GM21447 (cell line): Measurements from ENCODE around the gene TAF11L14.
"Not testable (repeated sequence)": the region's sequence is repeated elsewhere in the genome, so short reads cannot be mapped to it uniquely, and the experiment has no call there.

Source experiments
- ATAC-seq: cut with Tn5 transposase; IDR thresholded peaks from one replicate; pipeline ENCODE4 v1.9.1; 2021; ENCODE audit not compliant: unreplicated experiment

TAF11L14 gene

GRCh38 chr5:17634160-17634559, at the start of gene TAF11L14:
TSS of gene TAF11L14 (plus strand) at chr5:17634460.
- no peak for ATAC-seq

DNA sequence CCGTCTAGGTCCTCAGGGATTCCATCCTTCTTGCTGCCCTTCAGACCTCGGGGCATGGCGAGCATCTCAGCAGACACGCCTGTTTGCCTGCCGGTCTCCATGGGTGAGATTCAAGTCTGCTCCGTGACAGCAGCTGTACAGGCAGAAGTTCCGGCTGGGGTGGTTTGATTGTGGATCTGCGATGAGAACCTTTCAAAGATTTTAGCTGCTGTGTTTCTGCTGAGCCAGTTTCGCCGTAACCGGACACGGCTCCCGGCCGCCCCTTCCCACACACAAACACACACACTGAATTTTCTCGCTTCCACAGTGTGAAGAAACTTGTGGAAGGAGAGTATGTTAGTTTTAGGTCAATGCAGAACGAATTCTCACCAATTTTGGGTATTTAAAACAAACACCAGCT, 48.6 kb upstream of the TAF11L14 start, which contains the start of gene TAF11L7:
Gene TAF11L7, minus strand, starts transcription at position 101 of the 400 bp plus-strand sequence.
- ATAC-seq, result not testable (repeated sequence)

- ATAC-seq, result not testable (repeated sequence)
Measured at GRCh38 chr5:17590860-17591259, 43.4 kb upstream of the TAF11L14 start, which contains the start of gene TAF11L8. TSS of gene TAF11L8 (minus strand) at chr5:17590960.

- ATAC-seq, result not testable (repeated sequence)
Measured at GRCh38 chr5:17594255-17594654, 40.0 kb upstream of the TAF11L14 start, which contains the start of gene TAF11L9. TSS of gene TAF11L9 (minus strand) at chr5:17594394.

GRCh38 chr5:17597728-17598127, 36.5 kb upstream of the TAF11L14 start, which contains the start of gene TAF11L10:
TSS of gene TAF11L10 (minus strand) at chr5:17597828.
- not testable (repeated sequence) for ATAC-seq

DNA sequence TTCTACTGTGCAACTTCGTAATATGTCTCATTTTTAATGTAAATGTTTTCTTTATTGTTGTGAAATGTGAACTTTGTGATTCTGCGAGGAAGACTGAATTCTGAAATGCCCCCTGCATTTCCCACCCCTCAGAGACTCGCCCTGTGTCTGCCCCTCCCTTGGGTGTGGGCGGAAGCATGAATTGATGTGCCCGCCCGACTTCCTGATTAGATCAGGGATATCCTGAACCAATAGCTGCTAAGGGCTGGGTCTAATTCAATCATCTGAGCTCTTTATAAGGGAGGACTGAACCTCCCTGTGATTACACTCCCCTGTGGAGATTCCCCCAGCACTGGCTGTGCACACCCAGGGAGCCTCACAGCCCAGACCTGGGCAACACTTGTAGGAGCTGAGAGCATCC, 30.4 kb upstream of the TAF11L14 start, which contains the start of gene TAF11L11:
Gene TAF11L11, plus strand, starts transcription at position 304 of the 400 bp plus-strand sequence.
- ATAC-seq, result not testable (repeated sequence)

DNA sequence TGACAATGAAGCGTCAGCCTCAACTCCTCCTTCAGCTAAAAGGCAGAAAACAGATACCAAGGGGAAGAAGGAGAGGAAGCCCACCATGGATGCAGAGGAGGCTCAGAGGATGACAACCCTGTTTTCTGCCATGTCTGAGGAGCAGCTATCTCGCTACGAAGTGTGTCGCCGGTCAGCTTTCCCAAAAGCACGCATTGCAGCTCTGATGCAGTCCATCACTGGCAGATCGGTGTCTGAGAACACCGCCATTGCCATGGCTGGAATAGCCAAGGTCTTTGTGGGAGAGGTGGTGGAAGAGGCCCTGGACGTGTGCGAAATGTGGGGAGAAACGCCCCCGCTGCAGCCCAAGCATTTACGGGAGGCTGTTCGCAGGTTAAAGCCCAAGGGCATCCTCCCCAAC, 29.3 kb upstream of the TAF11L14 start:
- ATAC-seq, result no peak

DNA sequence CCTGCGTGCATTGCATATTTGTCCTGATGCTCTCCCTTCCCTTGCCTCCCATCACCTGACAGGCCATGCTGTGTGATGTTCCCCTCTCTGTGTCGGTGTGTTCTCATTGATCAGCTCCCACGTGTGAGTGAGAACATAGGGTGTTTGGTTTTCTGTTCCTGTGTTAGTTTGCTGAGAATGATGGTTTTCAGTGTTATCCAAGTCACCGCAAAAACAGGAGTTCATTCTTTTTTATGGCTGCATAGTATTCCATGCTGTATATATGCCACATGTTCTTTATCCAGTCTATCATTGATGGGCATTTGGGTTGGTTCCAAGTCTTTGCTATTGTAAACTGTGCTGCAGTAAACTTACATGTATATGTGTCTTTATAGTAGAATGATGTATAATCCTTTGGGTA, 26.8 kb upstream of the TAF11L14 start:
- ATAC-seq, result not testable (repeated sequence)

DNA sequence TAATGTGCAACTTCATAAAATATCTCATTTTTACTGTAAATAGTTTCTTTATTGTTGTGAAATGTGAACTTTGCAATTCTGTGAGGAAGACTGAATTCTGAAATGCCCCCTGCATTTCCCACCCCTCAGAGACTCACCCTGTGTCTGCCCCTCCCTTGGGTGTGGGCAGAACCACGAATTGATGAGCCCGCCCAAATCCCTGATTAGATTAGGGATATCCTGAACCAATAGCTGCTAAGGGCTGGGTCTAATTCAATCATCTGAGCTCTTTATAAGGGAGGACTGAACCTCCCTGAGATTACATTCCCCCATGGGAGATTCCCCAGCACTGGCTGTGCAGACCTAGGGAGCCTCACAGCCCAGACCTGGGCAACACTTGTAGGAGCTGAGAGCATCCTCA, 24.2 kb upstream of the TAF11L14 start, which contains the start of gene TAF11L12:
Gene TAF11L12, plus strand, starts transcription at position 301 of the 400 bp plus-strand sequence.
- not testable (repeated sequence) for ATAC-seq

GRCh38 chr5:17614872-17615605, 19.2 kb upstream of the TAF11L14 start:
- ATAC-seq, result no peak

GRCh38 chr5:17619354-17619753, 14.9 kb upstream of the TAF11L14 start:
- no peak for ATAC-seq

GRCh38 chr5:17620627-17621026, 13.6 kb upstream of the TAF11L14 start:
- no peak for ATAC-seq

- no peak for ATAC-seq
Measured at GRCh38 chr5:17625686-17626085, 8.6 kb upstream of the TAF11L14 start.

- ATAC-seq, result not testable (repeated sequence)
Measured at GRCh38 chr5:17631788-17632187, 2.5 kb upstream of the TAF11L14 start, which contains the start of gene TAF11L13. TSS of gene TAF11L13 (plus strand) at chr5:17632088.

DNA sequence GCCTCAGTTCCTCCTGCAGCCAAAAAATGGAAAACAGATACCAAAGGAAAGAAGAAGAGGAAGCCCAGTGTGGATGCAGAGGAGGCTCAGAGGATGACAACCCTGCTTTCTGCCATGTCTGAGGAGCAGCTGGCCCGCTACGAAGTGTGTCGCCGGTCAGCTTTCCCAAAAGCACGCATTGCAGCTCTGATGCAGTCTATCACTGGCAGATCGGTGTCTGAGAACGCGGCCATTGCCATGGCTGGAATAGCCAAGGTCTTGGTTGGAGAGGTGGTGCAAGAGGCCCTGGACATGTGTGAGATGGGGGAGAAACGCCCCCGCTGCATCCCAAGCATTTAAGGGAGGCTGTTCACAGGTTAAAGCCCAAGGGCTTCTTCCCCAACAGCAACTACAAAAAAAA, 15.0 kb downstream of the TAF11L14 start:
- not testable (repeated sequence) for ATAC-seq

DNA sequence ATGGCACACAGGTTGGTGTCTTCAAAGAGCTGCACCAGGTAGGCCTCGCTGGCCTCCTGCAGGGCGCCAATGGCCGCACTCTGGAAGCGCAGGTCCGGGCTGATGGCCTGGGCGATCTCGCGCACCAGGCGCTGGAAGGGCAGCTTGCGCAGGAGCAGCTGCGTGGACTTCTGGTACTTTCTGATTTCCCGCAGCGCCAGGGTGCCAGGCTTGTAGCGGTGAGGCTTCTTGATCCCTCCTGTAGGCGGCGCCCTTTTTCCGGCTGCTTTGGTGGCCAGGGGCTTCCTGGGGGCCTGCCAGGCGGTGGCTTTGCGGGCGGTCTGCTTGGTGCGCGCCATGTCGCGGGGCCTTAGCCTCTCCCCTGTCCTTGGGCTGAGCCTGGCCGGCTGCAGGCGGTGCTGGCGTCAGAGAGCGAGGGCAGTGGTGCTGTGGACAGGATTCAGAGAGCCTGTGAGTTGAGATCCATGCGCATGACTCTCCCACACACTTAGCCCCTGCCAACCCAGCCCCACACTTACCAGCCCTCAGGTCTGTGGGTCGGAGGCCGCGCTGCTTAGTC, 21.0 kb downstream of the TAF11L14 start:
- ATAC-seq, result not testable (repeated sequence)

- ATAC-seq, result no peak
Measured at GRCh38 chr5:17655921-17656320, 21.7 kb downstream of the TAF11L14 start.

DNA sequence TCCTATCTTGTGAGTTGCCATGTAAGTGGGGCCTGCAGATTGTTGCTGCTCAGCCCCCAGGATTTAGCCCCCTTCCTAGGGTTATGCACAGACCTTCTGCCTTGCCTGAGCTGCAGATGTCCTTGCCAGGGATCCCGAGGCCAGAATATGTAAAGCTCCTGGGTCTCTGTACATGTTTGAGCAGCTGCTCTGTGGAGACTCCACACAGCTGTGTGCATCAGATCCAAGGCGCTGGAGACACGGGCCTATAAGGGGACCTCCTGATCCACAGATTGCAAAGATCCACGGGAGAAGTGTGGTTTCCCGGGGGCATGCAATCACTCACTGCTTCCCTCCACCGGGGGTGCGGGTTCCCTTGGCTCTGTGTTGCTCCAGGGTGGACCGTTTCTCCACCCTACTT, 28.9 kb downstream of the TAF11L14 start:
- no peak for ATAC-seq

DNA sequence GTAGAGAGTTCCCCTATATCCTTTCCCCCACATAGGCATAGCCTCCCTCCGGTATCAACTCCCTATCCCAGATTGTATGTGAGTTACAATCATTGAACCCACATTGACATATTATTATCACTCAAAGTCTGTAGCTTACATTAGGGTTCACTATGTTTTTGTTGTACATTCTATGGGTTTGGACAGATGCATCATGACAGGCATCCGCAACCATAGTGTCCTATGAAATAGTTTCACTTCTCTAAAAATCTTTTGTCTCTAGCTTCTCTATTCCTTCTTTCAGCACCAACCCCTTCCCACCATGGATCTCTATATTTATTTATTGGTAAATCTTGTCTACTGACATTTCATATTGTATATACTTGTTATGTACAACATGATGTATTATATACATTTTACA, 31.6 kb downstream of the TAF11L14 start:
- no peak for ATAC-seq

- no peak for ATAC-seq
Measured at GRCh38 chr5:17666726-17667235, 32.5 kb downstream of the TAF11L14 start.

DNA sequence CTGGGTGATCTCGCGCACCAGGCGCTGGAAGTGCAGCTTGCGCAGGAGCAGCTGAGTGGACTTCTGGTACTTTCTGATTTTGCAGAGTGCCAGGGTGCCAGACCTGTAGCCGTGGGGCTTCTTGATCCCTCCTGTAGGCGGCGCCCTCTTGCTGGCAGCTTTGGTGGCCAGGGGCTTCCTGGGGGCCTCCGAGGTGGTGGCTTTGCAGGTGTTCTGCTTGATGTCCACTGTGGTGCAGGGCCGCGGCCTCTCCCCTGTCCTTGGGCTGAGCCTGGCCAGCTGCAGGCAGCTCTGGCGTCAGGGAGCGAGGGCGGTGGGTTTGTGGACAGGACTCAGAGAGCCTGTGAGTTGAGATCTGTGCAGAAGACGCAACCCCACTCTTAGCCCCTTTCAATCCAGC, 36.1 kb downstream of the TAF11L14 start:
- no peak for ATAC-seq
